ENCODE results near the gene DSTN. TPM values are rescaled to one million over a fixed set of nuclear protein-coding genes. Genes with fewer than 3 reads are reported as not detected.

DSTN gene
- total RNA-seq, 1 donor from 2014 or later, result 61.2 TPM

- no peak overlapping the region for H3K27ac Mint-ChIP-seq
- intact Hi-C loops (cut with micrococcal nuclease), result no loop called here
- no peaks in the 10 kb centered on the region for H3K27me3 Mint-ChIP-seq (ENCODE audit: low read depth)
- H3K4me3 Mint-ChIP-seq (ENCODE audit: low read depth), result no peak overlapping the region
- DNase-seq (ENCODE audit: low spot score), result no peak
- peaks cover 6% of the 10 kb centered on the region for H3K4me1 Mint-ChIP-seq (ENCODE audit: low read depth)
- peaks cover 10% of the 10 kb centered on the region for H3K36me3 Mint-ChIP-seq (ENCODE audit: low read depth)
- no peaks in the 10 kb centered on the region for H3K9me3 Mint-ChIP-seq
Measured at GRCh38 chr20:17589161-17589834, 19.4 kb downstream of the DSTN start.

GRCh38 chr20:17590245-17590644 is 20.4 kb downstream of the DSTN start:
- Mint-ChIP-seq H3K4me1 (ENCODE audit: low read depth) (peaks cover 9% of the 10 kb centered on the region), H3K27me3 (ENCODE audit: low read depth) (no peaks in the 10 kb centered on the region), H3K9me3 (no peaks in the 10 kb centered on the region), H3K27ac (no peak overlapping the region), H3K36me3 (ENCODE audit: low read depth) (peaks cover 10% of the 10 kb centered on the region), H3K4me3 (ENCODE audit: low read depth) (no peak overlapping the region)
- intact Hi-C loops (cut with micrococcal nuclease), result no loop called here
- DNase-seq (ENCODE audit: low spot score), result no peak

- H3K27me3 Mint-ChIP-seq (ENCODE audit: low read depth), result no peaks in the 10 kb centered on the region
- H3K4me3 Mint-ChIP-seq (ENCODE audit: low read depth), result no peak overlapping the region
- intact Hi-C loops (cut with micrococcal nuclease), result no loop called here
- H3K36me3 Mint-ChIP-seq (ENCODE audit: low read depth), result peaks cover 13% of the 10 kb centered on the region
- DNase-seq (ENCODE audit: low spot score), result no peak
- H3K27ac Mint-ChIP-seq, result no peak overlapping the region
- H3K9me3 Mint-ChIP-seq, result no peaks in the 10 kb centered on the region
- peaks cover 8% of the 10 kb centered on the region for H3K4me1 Mint-ChIP-seq (ENCODE audit: low read depth)
Measured at GRCh38 chr20:17593902-17594301, 24.0 kb downstream of the DSTN start.

- H3K4me1 Mint-ChIP-seq (ENCODE audit: low read depth), result peaks cover 8% of the 10 kb centered on the region
- H3K4me3 Mint-ChIP-seq (ENCODE audit: low read depth), result no peak overlapping the region
- H3K27me3 Mint-ChIP-seq (ENCODE audit: low read depth), result no peaks in the 10 kb centered on the region
- DNase-seq (ENCODE audit: low spot score), result no peak
- peaks cover 13% of the 10 kb centered on the region for H3K36me3 Mint-ChIP-seq (ENCODE audit: low read depth)
- intact Hi-C loops (cut with micrococcal nuclease), result no loop called here
- H3K9me3 Mint-ChIP-seq, result no peaks in the 10 kb centered on the region
- no peak overlapping the region for H3K27ac Mint-ChIP-seq
Measured at GRCh38 chr20:17594443-17594842, 24.6 kb downstream of the DSTN start.

GRCh38 chr20:17595856-17596255 is 26.0 kb downstream of the DSTN start:
- H3K27me3 Mint-ChIP-seq (ENCODE audit: low read depth), result no peaks in the 10 kb centered on the region
- H3K4me1 Mint-ChIP-seq (ENCODE audit: low read depth), result peaks cover 5% of the 10 kb centered on the region
- no peak overlapping the region for H3K4me3 Mint-ChIP-seq (ENCODE audit: low read depth)
- H3K9me3 Mint-ChIP-seq, result no peaks in the 10 kb centered on the region
- DNase-seq (ENCODE audit: low spot score), result no peak
- H3K27ac Mint-ChIP-seq, result no peak overlapping the region
- H3K36me3 Mint-ChIP-seq (ENCODE audit: low read depth), result peaks cover 16% of the 10 kb centered on the region
- intact Hi-C loops (cut with micrococcal nuclease), result no loop called here

GRCh38 chr20:17598013-17598550 is 28.2 kb downstream of the DSTN start:
- Mint-ChIP-seq H3K27me3 (ENCODE audit: low read depth) (no peaks in the 10 kb centered on the region), H3K36me3 (ENCODE audit: low read depth) (peaks cover 19% of the 10 kb centered on the region), H3K9me3 (no peaks in the 10 kb centered on the region), H3K4me1 (ENCODE audit: low read depth) (peaks cover 10% of the 10 kb centered on the region), H3K4me3 (ENCODE audit: low read depth) (no peak overlapping the region), H3K27ac (no peak overlapping the region)
- intact Hi-C loops (cut with micrococcal nuclease), result no loop called here
- DNase-seq (ENCODE audit: low spot score), result no peak

GRCh38 chr20:17601957-17602356 is 32.1 kb downstream of the DSTN start:
- intact Hi-C loops (cut with micrococcal nuclease), result no loop called here
- Mint-ChIP-seq H3K27me3 (ENCODE audit: low read depth) (no peaks in the 10 kb centered on the region), H3K27ac (no peak overlapping the region), H3K4me1 (ENCODE audit: low read depth) (peaks cover 7% of the 10 kb centered on the region), H3K4me3 (ENCODE audit: low read depth) (no peak overlapping the region), H3K9me3 (no peaks in the 10 kb centered on the region), H3K36me3 (ENCODE audit: low read depth) (peaks cover 39% of the 10 kb centered on the region)
- no peak for DNase-seq (ENCODE audit: low spot score)

GRCh38 chr20:17602493-17602892 is 32.6 kb downstream of the DSTN start:
- no peak overlapping the region for H3K4me3 Mint-ChIP-seq (ENCODE audit: low read depth)
- no peaks in the 10 kb centered on the region for H3K27me3 Mint-ChIP-seq (ENCODE audit: low read depth)
- peaks cover 7% of the 10 kb centered on the region for H3K4me1 Mint-ChIP-seq (ENCODE audit: low read depth)
- DNase-seq (ENCODE audit: low spot score), result no peak
- no peak overlapping the region for H3K27ac Mint-ChIP-seq
- peaks cover 37% of the 10 kb centered on the region for H3K36me3 Mint-ChIP-seq (ENCODE audit: low read depth)
- intact Hi-C loops (cut with micrococcal nuclease), result no loop called here
- no peaks in the 10 kb centered on the region for H3K9me3 Mint-ChIP-seq

- H3K9me3 Mint-ChIP-seq, result no peaks in the 10 kb centered on the region
- no peaks in the 10 kb centered on the region for H3K27me3 Mint-ChIP-seq (ENCODE audit: low read depth)
- H3K36me3 Mint-ChIP-seq (ENCODE audit: low read depth), result peaks cover 41% of the 10 kb centered on the region
- DNase-seq (ENCODE audit: low spot score), result no peak
- peaks cover 17% of the 10 kb centered on the region for H3K4me1 Mint-ChIP-seq (ENCODE audit: low read depth)
- H3K4me3 Mint-ChIP-seq (ENCODE audit: low read depth), result no peak overlapping the region
- intact Hi-C loops (cut with micrococcal nuclease), result no loop called here
- H3K27ac Mint-ChIP-seq, result no peak overlapping the region
Measured at GRCh38 chr20:17605131-17605660, 35.3 kb downstream of the DSTN start.

GRCh38 chr20:17606001-17606400 is 36.1 kb downstream of the DSTN start:
- no peaks in the 10 kb centered on the region for H3K9me3 Mint-ChIP-seq
- H3K4me3 Mint-ChIP-seq (ENCODE audit: low read depth), result no peak overlapping the region

GRCh38 chr20:17608701-17609497 is 39.0 kb downstream of the DSTN start:
- H3K9me3 Mint-ChIP-seq, result no peaks in the 10 kb centered on the region
- H3K27me3 Mint-ChIP-seq (ENCODE audit: low read depth), result no peaks in the 10 kb centered on the region
- H3K4me3 Mint-ChIP-seq (ENCODE audit: low read depth), result no peak overlapping the region
- intact Hi-C loops (cut with micrococcal nuclease), result no loop called here
- peaks cover 22% of the 10 kb centered on the region for H3K4me1 Mint-ChIP-seq (ENCODE audit: low read depth)
- peaks cover 30% of the 10 kb centered on the region for H3K36me3 Mint-ChIP-seq (ENCODE audit: low read depth)
- no peak for DNase-seq (ENCODE audit: low spot score)
- peak overlapping the region; percentile 31 for H3K27ac Mint-ChIP-seq

More at GRCh38 chr20:17606001-17606400, 36.1 kb downstream of the DSTN start:
- Mint-ChIP-seq H3K36me3 (ENCODE audit: low read depth) (peaks cover 38% of the 10 kb centered on the region), H3K27me3 (ENCODE audit: low read depth) (no peaks in the 10 kb centered on the region), H3K27ac (no peak overlapping the region), H3K4me1 (ENCODE audit: low read depth) (peaks cover 24% of the 10 kb centered on the region)
- intact Hi-C loops (cut with micrococcal nuclease), result no loop called here
- DNase-seq (ENCODE audit: low spot score), result no peak

- no peaks in the 10 kb centered on the region for H3K9me3 Mint-ChIP-seq
- peak overlapping the region; percentile 77 for H3K27ac Mint-ChIP-seq
- H3K4me3 Mint-ChIP-seq (ENCODE audit: low read depth), result peak overlapping the region; percentile 5
- peaks cover 22% of the 10 kb centered on the region for H3K4me1 Mint-ChIP-seq (ENCODE audit: low read depth)
- DNase-seq (ENCODE audit: low spot score), result no peak
- H3K27me3 Mint-ChIP-seq (ENCODE audit: low read depth), result no peaks in the 10 kb centered on the region
- intact Hi-C loops (cut with micrococcal nuclease), result loop anchor here (2.0 kb wide), 1 partner anchor 39 kb away; the partner anchor contains the start of gene DSTN
- peaks cover 23% of the 10 kb centered on the region for H3K36me3 Mint-ChIP-seq (ENCODE audit: low read depth)
Measured at GRCh38 chr20:17609811-17610377, 40.0 kb downstream of the DSTN start.
